HEK293 (cell line): ENCODE data around the gene TRIM47.

Experiments used
- GLIS2 ChIP-seq: fragments of 450-650 bp; formaldehyde crosslinking; IDR thresholded peaks from 2 replicates; pipeline ENCODE4 v1.5.1; 2016; ENCODE audit warnings: missing biosample characterization, missing genetic modification characterization
- KLF1 ChIP-seq: fragments of 450-650 bp; formaldehyde crosslinking; IDR thresholded peaks from 2 replicates; pipeline ENCODE4 v1.5.1; 2016; ENCODE audit warnings: missing biosample characterization, missing genetic modification characterization
- PRDM10 ChIP-seq: fragments of 450-650 bp; formaldehyde crosslinking; IDR thresholded peaks from 2 replicates; pipeline ENCODE4 v1.5.1; 2016; ENCODE audit warnings: missing biosample characterization, missing genetic modification characterization
- REST ChIP-seq: fragments of 450-650 bp; formaldehyde crosslinking; IDR thresholded peaks from 2 replicates; pipeline ENCODE4 v1.5.1; 2016; ENCODE audit warnings: missing biosample characterization, missing genetic modification characterization
- SP2 ChIP-seq: fragments of 450-650 bp; formaldehyde crosslinking; IDR thresholded peaks from 2 replicates; pipeline ENCODE4 v1.5.1; 2016; ENCODE audit warnings: missing biosample characterization, missing genetic modification characterization
- ZFHX2 ChIP-seq: fragments of 450-650 bp; formaldehyde crosslinking; conservative IDR thresholded peaks from 2 replicates; pipeline ENCODE4 v1.5.1; 2016; ENCODE audit warnings: missing biosample characterization, missing genetic modification characterization
- ZNF132 ChIP-seq: fragments of 450-650 bp; formaldehyde crosslinking; IDR thresholded peaks from 2 replicates; pipeline ENCODE4 v1.5.1; 2017; ENCODE audit warnings: missing biosample characterization, missing genetic modification characterization, borderline replicate concordance
- ZNF223 ChIP-seq: fragments of 450-650 bp; formaldehyde crosslinking; IDR thresholded peaks from 2 replicates; pipeline ENCODE4 v1.5.1; 2016; ENCODE audit warnings: missing biosample characterization, missing genetic modification characterization
- ZNF366 ChIP-seq: fragments of 450-650 bp; formaldehyde crosslinking; conservative IDR thresholded peaks from 2 replicates; pipeline ENCODE4 v1.5.1; 2016; ENCODE audit warnings: missing biosample characterization, missing genetic modification characterization
- ZNF37A ChIP-seq: fragments of 450-650 bp; IDR thresholded peaks from 2 replicates; pipeline ENCODE4 v1.5.1; 2018; ENCODE audit warnings: missing biosample characterization, missing genetic modification characterization
- ZNF391 ChIP-seq: fragments of 450-650 bp; formaldehyde crosslinking; IDR thresholded peaks from 2 replicates; pipeline ENCODE4 v1.5.1; 2016; ENCODE audit warnings: low read depth, missing biosample characterization, missing genetic modification characterization, borderline replicate concordance
- ZNF513 ChIP-seq: fragments of 450-650 bp; IDR thresholded peaks from 2 replicates; pipeline ENCODE4 v1.5.1; 2018; ENCODE audit warnings: missing biosample characterization, missing genetic modification characterization
- ZNF514 ChIP-seq: fragments of 450-650 bp; formaldehyde crosslinking; IDR thresholded peaks from 2 replicates; pipeline ENCODE4 v1.5.1; 2016; ENCODE audit warnings: missing biosample characterization, missing genetic modification characterization
- ZNF558 ChIP-seq: fragments of 450-650 bp; formaldehyde crosslinking; IDR thresholded peaks from 2 replicates; pipeline ENCODE4 v1.5.1; 2016; ENCODE audit warnings: missing biosample characterization, missing genetic modification characterization
- ZNF624 ChIP-seq: fragments of 450-650 bp; formaldehyde crosslinking; IDR thresholded peaks from 2 replicates; pipeline ENCODE4 v1.5.1; 2017; ENCODE audit warnings: missing biosample characterization, missing genetic modification characterization
- ZNF629 ChIP-seq: fragments of 450-650 bp; formaldehyde crosslinking; IDR thresholded peaks from 2 replicates; pipeline ENCODE4 v1.5.1; 2017; ENCODE audit warnings: missing biosample characterization, missing genetic modification characterization
- ZNF639 ChIP-seq: fragments of 450-650 bp; formaldehyde crosslinking; IDR thresholded peaks from 2 replicates; pipeline ENCODE4 v1.5.1; 2016; ENCODE audit warnings: missing biosample characterization, missing genetic modification characterization
- ZNF677 ChIP-seq: fragments of 450-650 bp; IDR thresholded peaks from 2 replicates; pipeline ENCODE4 v1.5.0; 2018; ENCODE audit warnings: missing biosample characterization, mild to moderate bottlenecking, missing genetic modification characterization, moderate library complexity
- ZNF704 ChIP-seq: fragments of 450-650 bp; formaldehyde crosslinking; IDR thresholded peaks from 2 replicates; pipeline ENCODE4 v1.5.1; 2016; ENCODE audit warnings: missing biosample characterization, missing genetic modification characterization
- ZSCAN30 ChIP-seq: fragments of 450-650 bp; IDR thresholded peaks from 2 replicates; pipeline ENCODE4 v1.5.1; 2018; ENCODE audit warnings: missing biosample characterization, mild to moderate bottlenecking, missing genetic modification characterization, moderate library complexity

TRIM47 gene

GRCh38 chr17:75845058-75845711 is 33.2 kb downstream of the TRIM47 start (continued):
- TF ChIP-seq REST (tag by site-specific recombination) (peak; percentile 81), ZNF639 (tag by site-specific recombination) (no peak), ZNF514 (tag by site-specific recombination) (no peak), GLIS2 (peak; percentile 83), ZNF132 (tag by site-specific recombination) (no peak), ZNF558 (tag by site-specific recombination) (no peak), SP2 (peak; percentile 37), ZNF677 (tag by site-specific recombination) (no peak), ZNF513 (tag by site-specific recombination) (no peak), ZSCAN30 (tag by site-specific recombination) (no peak), ZNF624 (tag by site-specific recombination) (no peak), ZNF37A (tag by site-specific recombination) (no peak), ZNF704 (tag by site-specific recombination) (no peak), PRDM10 (tag by site-specific recombination) (peak; percentile 45; the same call in 1 of the 2 replicates), ZNF391 (no peak), ZFHX2 (tag by site-specific recombination) (0 out of 2 replicates have a peak, but pooled peaks have one; percentile 26), ZNF629 (tag by site-specific recombination) (no peak), ZNF366 (tag by site-specific recombination) (no peak), ZNF223 (tag by site-specific recombination) (no peak), KLF1 (no peak)
